Measurements from ENCODE around the gene DYNC2H1. TPM values are rescaled to one million over a fixed set of nuclear protein-coding genes. Genes with fewer than 3 reads are reported as not detected.
"Not testable (repeated sequence)": the region's sequence is repeated elsewhere in the genome, so short reads cannot be mapped to it uniquely, and the experiment has no call there.

Gene DYNC2H1
- total RNA-seq, 1 donor from 2014 or later, result 7.2 TPM

DNA sequence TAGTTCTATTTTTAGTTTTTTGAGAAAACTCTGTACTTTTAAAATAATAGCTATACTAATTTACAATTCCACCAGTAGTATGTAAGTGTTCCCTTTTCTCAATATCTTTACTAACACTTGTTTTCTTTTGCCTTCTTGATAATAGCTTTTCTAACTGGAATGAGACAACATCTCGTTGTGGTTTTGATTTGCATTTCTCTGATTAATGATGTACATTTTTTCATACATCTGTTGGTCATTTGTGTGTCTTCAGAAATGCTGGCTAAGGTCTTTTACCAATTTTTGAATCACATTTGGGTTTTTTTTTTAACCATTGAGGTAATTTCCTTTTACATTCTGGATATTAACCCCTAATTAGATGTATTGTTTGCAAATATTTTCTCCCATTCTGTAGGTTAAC, 258.9 kb downstream of the DYNC2H1 start:
- H3K9me3 Mint-ChIP-seq (ENCODE audit: low read depth), result peaks cover 7% of the 10 kb centered on the region
- no peak overlapping the region for H3K4me3 Mint-ChIP-seq (ENCODE audit: unreplicated experiment)
- no peaks in the 10 kb centered on the region for H3K27me3 Mint-ChIP-seq (ENCODE audit: low read depth)
- H3K4me1 Mint-ChIP-seq (ENCODE audit: low read depth), result peaks cover 27% of the 10 kb centered on the region
- H3K36me3 Mint-ChIP-seq (ENCODE audit: low read depth), result peaks cover 3% of the 10 kb centered on the region
- DNase-seq (ENCODE audit: low spot score), result no peak
- no peak overlapping the region for H3K27ac Mint-ChIP-seq (ENCODE audit: unreplicated experiment)
- no peak for TF ChIP-seq CTCF (IDR thresholded peaks at IDR 0.05)

DNA sequence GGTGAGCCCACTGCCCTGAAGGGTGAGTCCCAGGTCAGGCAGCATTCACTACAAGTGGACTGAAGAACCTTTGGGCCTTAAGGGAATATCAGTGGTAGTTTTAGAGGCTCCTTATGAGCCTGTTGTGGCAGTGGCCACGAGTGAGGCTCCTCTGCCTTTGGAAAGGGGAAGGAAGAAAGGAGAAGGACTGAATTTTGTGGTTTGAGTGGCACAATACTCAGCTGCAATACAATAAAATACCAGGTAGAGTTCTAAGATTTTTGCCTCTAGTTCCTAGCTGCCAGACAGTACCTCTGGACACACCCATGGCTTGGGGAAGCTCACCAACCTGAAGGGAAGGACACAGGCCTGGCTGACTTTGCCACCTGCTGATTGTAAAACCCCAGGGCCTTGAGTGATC, 260.9 kb downstream of the DYNC2H1 start:
- peaks cover 22% of the 10 kb centered on the region for H3K9me3 Mint-ChIP-seq (ENCODE audit: low read depth)
- no peak for DNase-seq (ENCODE audit: low spot score)
- TF ChIP-seq CTCF (IDR thresholded peaks at IDR 0.05), result no peak
- H3K27ac Mint-ChIP-seq (ENCODE audit: unreplicated experiment), result no peak overlapping the region
- H3K4me3 Mint-ChIP-seq (ENCODE audit: unreplicated experiment), result no peak overlapping the region
- H3K4me1 Mint-ChIP-seq (ENCODE audit: low read depth), result peaks cover 13% of the 10 kb centered on the region
- H3K36me3 Mint-ChIP-seq (ENCODE audit: low read depth), result peaks cover 9% of the 10 kb centered on the region
- H3K27me3 Mint-ChIP-seq (ENCODE audit: low read depth), result no peaks in the 10 kb centered on the region

- peaks cover 12% of the 10 kb centered on the region for H3K36me3 Mint-ChIP-seq (ENCODE audit: low read depth)
- TF ChIP-seq CTCF (IDR thresholded peaks at IDR 0.05), result no peak
- no peak for DNase-seq (ENCODE audit: low spot score)
- H3K4me3 Mint-ChIP-seq (ENCODE audit: unreplicated experiment), result no peak overlapping the region
- peaks cover 31% of the 10 kb centered on the region for H3K9me3 Mint-ChIP-seq (ENCODE audit: low read depth)
- peaks cover 6% of the 10 kb centered on the region for H3K4me1 Mint-ChIP-seq (ENCODE audit: low read depth)
- H3K27me3 Mint-ChIP-seq (ENCODE audit: low read depth), result no peaks in the 10 kb centered on the region
- no peak overlapping the region for H3K27ac Mint-ChIP-seq (ENCODE audit: unreplicated experiment)
These were observed 263.7 kb downstream of the DYNC2H1 start for GRCh38 chr11:103372906-103373305.

- Mint-ChIP-seq H3K36me3 (ENCODE audit: low read depth) (peaks cover 12% of the 10 kb centered on the region), H3K9me3 (ENCODE audit: low read depth) (peaks cover 31% of the 10 kb centered on the region)
- not testable (repeated sequence) for H3K4me1 Mint-ChIP-seq (ENCODE audit: low read depth); H3K27ac Mint-ChIP-seq (ENCODE audit: unreplicated experiment); H3K27me3 Mint-ChIP-seq (ENCODE audit: low read depth); DNase-seq (ENCODE audit: low spot score); H3K4me3 Mint-ChIP-seq (ENCODE audit: unreplicated experiment)
These were observed 265.0 kb downstream of the DYNC2H1 start for GRCh38 chr11:103374227-103374626.

DNA sequence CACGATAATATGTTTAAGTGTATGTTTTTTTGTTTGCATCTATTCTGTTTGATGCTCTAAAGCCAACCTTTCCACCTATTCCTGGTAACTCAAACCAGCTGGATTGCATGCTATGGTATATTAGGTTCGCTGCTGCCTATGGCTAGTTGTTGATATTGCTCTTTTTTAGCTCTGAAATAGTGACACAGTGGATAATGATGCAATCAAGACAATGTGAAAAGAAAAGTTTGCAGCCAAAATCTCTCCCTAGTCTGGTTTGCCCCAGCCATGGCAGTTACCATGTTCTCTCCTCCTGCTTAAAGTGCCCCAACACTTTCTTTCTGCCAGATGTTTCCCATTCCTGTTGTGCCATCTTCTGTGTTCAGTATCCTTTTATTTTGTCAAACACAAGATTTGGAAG, 269.7 kb downstream of the DYNC2H1 start:
- H3K9me3 Mint-ChIP-seq (ENCODE audit: low read depth), result peaks cover 18% of the 10 kb centered on the region
- no peak overlapping the region for H3K27ac Mint-ChIP-seq (ENCODE audit: unreplicated experiment)
- no peak overlapping the region for H3K4me3 Mint-ChIP-seq (ENCODE audit: unreplicated experiment)
- TF ChIP-seq CTCF (IDR thresholded peaks at IDR 0.05), result no peak
- H3K27me3 Mint-ChIP-seq (ENCODE audit: low read depth), result no peaks in the 10 kb centered on the region
- no peak for DNase-seq (ENCODE audit: low spot score)
- H3K36me3 Mint-ChIP-seq (ENCODE audit: low read depth), result peaks cover 6% of the 10 kb centered on the region
- no peaks in the 10 kb centered on the region for H3K4me1 Mint-ChIP-seq (ENCODE audit: low read depth)

- no peak for DNase-seq (ENCODE audit: low spot score)
- Mint-ChIP-seq H3K9me3 (ENCODE audit: low read depth) (peaks cover 10% of the 10 kb centered on the region), H3K4me1 (ENCODE audit: low read depth) (peaks cover 6% of the 10 kb centered on the region), H3K36me3 (ENCODE audit: low read depth) (peaks cover 3% of the 10 kb centered on the region), H3K27ac (ENCODE audit: unreplicated experiment) (no peak overlapping the region), H3K4me3 (ENCODE audit: unreplicated experiment) (no peak overlapping the region), H3K27me3 (ENCODE audit: low read depth) (no peaks in the 10 kb centered on the region)
- no peak for TF ChIP-seq CTCF (IDR thresholded peaks at IDR 0.05)
These were observed 270.8 kb downstream of the DYNC2H1 start for GRCh38 chr11:103380031-103380430.
